HCT116 (cell line): Measurements from ENCODE around the gene EYA4.

Source experiments
- ATF3 ChIP-seq: IDR thresholded peaks from 2 replicates; pipeline ENCODE4 v1.6.1; 2012
- CTCF ChIP-seq, 3 experiments: fragments of 200-600 bp in 1 of 3; sonication (generic) in 1 of 3; IDR thresholded peaks in 2 of 3; conservative IDR thresholded peaks in 1 of 3; 2 replicates each; pipeline ENCODE4 v1.5.1; 2012 to 2017; ENCODE audit warnings: low read depth in 2 of 3, low read length in 2 of 3, antibody characterized with exemption in 1 of 3, borderline replicate concordance in 1 of 3, control low read depth in 1 of 3, mild to moderate bottlenecking in 1 of 3, mixed read lengths in 1 of 3, mixed run types in 1 of 3, moderate library complexity in 1 of 3; ENCODE audit not compliant: insufficient read depth in 1 of 3
- EGR1 ChIP-seq: IDR thresholded peaks from 2 replicates; pipeline ENCODE4 v1.6.1; 2012; ENCODE audit warnings: low read depth
- EZH2 ChIP-seq: fragments of 200-600 bp; sonication (generic); IDR thresholded peaks from 2 replicates; pipeline ENCODE4 v1.6.1; 2017; ENCODE audit warnings: antibody characterized with exemption, mixed run types
- EZH2phosphoT487 ChIP-seq: fragments of 200-600 bp; IDR thresholded peaks from 2 replicates; pipeline ENCODE4 v1.6.1; 2018; ENCODE audit warnings: antibody characterized with exemption, borderline replicate concordance
- JUND ChIP-seq: IDR thresholded peaks from 2 replicates; pipeline ENCODE4 v1.6.1; 2012
- POLR2A ChIP-seq: IDR thresholded peaks from 2 replicates; pipeline ENCODE4 v1.7.0; 2011; ENCODE audit warnings: borderline replicate concordance; ENCODE audit not compliant: insufficient read depth, insufficient read length; ENCODE audit errors: extremely low read depth
- POLR2AphosphoS5 ChIP-seq: IDR thresholded peaks from 2 replicates; pipeline ENCODE4 v1.6.1; 2011; ENCODE audit warnings: mild to moderate bottlenecking, low read depth, low read length, moderate library complexity
- RAD21 ChIP-seq: IDR thresholded peaks from 2 replicates; pipeline ENCODE4 v1.6.1; 2012; ENCODE audit warnings: low read depth, mild to moderate bottlenecking
- REST ChIP-seq: IDR thresholded peaks from 2 replicates; pipeline ENCODE4 v1.6.1; 2012; ENCODE audit warnings: low read depth
- SIN3A ChIP-seq: IDR thresholded peaks from 2 replicates; pipeline ENCODE4 v1.6.1; 2012; ENCODE audit warnings: low read depth
- SRF ChIP-seq: IDR thresholded peaks from 2 replicates; pipeline ENCODE4 v1.6.1; 2012; ENCODE audit warnings: low read depth
- YY1 ChIP-seq: IDR thresholded peaks from 2 replicates; pipeline ENCODE4 v1.6.1; 2011; ENCODE audit warnings: low read length, low read depth, moderate library complexity, mild to moderate bottlenecking; ENCODE audit not compliant: insufficient replicate concordance; ENCODE audit errors: extremely low read depth
- ZNF274 ChIP-seq: fragments of 200-500 bp; sonication (Bioruptor generic); IDR thresholded peaks from 2 replicates; pipeline ENCODE4 v1.6.1; 2014; ENCODE audit warnings: mild to moderate bottlenecking, low read depth, low read length, inconsistent platforms

- TF ChIP-seq REST (no peak), SRF (no peak), YY1 (no peak), POLR2A (no peak), CTCF (IDR thresholded peaks at IDR 0.05 in 2 of 3, conservative IDR thresholded peaks at IDR 0.05 in 1 of 3; ENCODE audit: borderline replicate concordance in 1 of 3, insufficient read depth in 1 of 3, low read depth in 2 of 3, low read length in 2 of 3) (no peak), EZH2phosphoT487 (no peak), JUND (no peak), POLR2AphosphoS5 (no peak), RAD21 (no peak), EZH2 (no peak), EGR1 (no peak), ATF3 (no peak), ZNF274 (no peak), SIN3A (no peak)
Observed at GRCh38 chr6:133504761-133505160, 263.6 kb downstream of the EYA4 start.
